Urothelium cell line (cell line): Measurements from ENCODE around the gene KCNJ18.
"Not testable (repeated sequence)": the region's sequence is repeated elsewhere in the genome, so short reads cannot be mapped to it uniquely, and the experiment has no call there.

Experiments
- DNase-seq: peaks from one replicate; pipeline ENCODE4 v3.0.0; 2011; ENCODE audit warnings: low spot score, mixed read lengths
- FAIRE-seq: peaks from 2 replicates; lab custom pipeline; 2011; peaks lifted over from hg19 to GRCh38; lab: Jason Lieb, UNC

Gene KCNJ18

DNA sequence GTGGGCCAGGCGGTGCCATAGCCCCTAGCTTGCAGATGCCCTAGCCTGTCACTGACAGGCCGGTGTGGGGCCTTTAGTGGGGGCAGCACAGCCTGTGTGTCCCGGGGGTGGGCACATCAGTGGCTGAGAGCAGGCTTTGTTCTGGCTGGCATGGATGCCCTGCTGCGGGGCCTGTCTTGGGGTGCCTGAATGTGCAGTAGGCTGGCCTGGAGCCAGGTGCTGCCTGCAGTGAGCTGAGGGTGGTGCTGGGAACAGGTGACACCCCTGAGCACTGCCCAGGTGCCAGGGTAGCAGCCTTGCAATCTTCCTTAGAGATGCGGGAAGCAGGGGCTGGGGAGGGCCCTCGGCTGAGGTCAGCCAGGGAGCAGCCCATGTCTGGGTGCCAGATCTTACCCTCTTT lies 8.8 kb downstream of the KCNJ18 start:
- DNase-seq, FAIRE-seq: not testable (repeated sequence)

DNA sequence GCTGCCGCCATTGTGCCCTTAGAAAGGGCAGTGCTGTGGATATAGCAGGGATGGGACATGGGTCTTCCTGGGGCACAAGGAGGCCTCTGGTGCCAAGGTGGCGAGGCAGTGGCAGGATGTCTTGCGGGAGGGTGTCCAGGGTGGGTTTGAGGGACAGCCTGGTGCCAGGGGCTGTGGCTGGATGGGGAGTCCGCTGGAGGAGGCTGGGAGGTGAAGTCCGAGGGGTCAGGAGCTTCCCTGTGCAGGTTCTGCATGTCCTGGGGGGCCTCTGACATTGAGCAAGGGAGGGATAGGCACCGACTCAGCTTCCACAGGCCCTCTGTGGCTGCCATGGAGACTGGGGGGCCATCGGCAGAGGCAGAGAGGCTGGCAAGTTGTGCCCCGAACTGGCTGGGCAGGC lies 9.7 kb downstream of the KCNJ18 start:
- FAIRE-seq: not testable (repeated sequence)

DNA sequence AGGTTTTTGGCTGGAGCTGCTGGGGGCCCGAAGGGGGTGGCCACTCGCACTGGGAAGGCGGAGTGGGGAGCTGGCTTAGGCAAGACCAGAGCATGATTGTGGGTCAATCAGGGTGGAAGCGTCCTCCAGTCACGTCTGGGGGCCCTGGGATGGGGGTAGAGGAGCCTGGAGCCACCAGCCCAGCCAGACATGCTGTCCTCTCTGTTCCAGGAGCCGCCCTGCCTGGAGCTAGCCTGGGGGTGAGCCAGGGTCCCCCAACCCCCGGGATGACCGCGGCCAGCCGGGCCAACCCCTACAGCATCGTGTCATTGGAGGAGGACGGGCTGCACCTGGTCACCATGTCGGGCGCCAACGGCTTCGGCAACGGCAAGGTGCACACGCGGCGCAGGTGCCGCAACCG lies 10.2 kb downstream of the KCNJ18 start:
- FAIRE-seq, DNase-seq: not testable (repeated sequence)

More for the DNA sequence above, 9.7 kb downstream of the KCNJ18 start:
- DNase-seq: not testable (repeated sequence)

DNA sequence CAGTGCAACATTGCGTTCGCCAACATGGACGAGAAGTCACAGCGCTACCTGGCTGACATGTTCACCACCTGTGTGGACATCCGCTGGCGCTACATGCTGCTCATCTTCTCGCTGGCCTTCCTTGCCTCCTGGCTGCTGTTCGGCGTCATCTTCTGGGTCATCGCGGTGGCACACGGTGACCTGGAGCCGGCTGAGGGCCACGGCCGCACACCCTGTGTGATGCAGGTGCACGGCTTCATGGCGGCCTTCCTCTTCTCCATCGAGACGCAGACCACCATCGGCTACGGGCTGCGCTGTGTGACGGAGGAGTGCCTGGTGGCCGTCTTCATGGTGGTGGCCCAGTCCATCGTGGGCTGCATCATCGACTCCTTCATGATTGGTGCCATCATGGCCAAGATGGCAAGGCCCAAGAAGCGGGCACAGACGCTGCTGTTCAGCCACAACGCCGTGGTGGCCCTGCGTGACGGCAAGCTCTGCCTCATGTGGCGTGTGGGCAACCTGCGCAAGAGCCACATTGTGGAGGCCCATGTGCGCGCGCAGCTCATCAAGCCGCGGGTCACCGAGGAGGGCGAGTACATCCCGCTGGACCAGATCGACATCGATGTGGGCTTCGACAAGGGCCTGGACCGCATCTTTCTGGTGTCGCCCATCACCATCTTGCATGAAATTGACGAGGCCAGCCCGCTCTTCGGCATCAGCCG lies 10.8 kb downstream of the KCNJ18 start:
- FAIRE-seq, DNase-seq: not testable (repeated sequence)

DNA sequence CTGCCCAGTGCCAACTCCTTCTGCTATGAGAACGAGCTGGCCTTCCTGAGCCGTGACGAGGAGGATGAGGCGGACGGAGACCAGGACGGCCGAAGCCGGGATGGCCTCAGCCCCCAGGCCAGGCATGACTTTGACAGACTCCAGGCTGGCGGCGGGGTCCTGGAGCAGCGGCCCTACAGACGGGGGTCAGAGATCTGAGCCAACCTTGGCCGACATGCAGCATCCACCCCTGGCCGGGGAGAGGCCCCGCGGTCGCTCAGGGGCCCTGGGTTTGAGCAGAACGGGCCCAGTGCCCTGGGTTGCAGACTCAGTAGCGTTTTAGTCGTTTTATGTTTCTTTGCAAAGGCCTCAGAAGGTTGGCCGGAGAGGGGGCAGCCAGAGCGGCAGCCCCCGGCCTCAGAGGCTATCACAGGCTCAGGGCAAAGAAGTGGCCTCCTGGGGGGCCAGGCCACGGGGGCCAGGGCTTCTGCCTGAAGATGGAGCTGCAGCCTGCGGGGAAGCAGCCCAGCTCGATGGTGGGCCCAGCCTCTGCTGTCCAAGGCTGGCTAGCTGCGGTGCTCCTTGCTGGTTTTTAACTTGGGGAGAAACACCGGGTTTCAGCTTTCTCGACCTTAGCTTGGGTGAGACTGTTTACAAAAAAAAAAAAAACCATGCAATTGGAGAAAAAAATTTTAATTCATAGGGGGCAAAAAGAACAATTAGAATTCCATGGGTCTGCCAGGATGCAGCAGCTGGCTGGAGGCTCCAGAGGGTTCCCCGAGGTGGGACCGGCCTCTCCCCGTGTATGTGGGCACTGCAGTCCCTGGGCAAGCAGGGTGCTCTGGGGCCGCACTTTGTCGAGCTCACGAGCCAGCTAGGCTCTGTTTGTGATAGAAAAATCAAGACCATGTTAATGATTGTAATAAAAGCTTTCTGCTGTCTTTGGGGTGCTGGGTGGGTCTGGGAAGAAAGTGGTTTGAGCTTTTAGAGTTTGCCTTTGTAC lies 11.9 kb downstream of the KCNJ18 start:
- not testable (repeated sequence) for DNase-seq, FAIRE-seq

DNA sequence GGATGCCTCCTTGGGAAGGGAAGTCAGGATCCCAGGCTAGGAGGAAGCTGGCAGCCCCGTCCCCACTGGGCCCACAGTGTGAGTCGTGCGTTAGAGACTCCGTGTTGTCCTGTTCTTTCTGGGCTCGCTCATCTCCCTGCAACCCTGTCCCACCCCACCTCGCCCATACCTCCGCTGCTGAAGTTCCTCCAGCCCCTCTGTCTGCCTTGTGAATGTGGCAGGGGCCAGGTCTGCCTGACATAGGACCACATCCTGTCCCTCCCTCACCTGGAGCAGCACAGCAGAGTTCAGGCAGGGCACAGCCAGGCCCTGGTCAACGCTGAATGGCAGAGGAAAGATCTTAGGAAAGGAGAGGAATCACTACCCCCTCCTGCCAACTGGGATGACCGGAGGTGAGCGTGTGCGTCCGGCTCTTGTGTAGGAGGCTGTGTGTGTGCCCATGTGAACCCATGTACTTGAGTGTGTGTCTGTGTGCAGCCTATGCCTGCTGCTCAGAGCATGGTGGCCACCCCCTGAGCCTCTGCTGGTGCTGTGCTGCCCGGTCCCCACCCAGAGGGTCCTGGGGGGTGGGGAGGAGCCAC lies 12.8 kb downstream of the KCNJ18 start:
- FAIRE-seq (no peak), DNase-seq (no peak)

DNA sequence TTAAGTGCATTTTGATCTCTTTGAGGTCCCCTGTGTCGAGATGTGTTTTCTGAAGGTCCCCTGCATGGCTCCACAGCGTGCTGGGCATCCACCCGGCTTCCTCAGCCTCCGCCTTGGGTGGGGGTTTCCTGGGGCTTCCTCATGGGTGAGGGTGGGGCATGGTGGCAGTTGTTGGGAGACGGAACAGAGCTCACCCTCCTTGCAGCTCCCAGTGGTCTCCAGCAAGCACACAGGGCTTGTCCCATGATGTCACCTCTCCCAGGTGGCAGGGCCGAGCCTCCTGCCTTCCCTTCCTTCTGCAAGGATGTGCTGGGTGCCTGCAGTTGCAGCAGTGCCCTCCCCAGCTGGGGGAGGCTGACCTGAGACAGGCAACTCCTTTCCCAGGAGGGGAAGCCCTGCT lies 13.4 kb downstream of the KCNJ18 start:
- FAIRE-seq, DNase-seq: not testable (repeated sequence)

DNA sequence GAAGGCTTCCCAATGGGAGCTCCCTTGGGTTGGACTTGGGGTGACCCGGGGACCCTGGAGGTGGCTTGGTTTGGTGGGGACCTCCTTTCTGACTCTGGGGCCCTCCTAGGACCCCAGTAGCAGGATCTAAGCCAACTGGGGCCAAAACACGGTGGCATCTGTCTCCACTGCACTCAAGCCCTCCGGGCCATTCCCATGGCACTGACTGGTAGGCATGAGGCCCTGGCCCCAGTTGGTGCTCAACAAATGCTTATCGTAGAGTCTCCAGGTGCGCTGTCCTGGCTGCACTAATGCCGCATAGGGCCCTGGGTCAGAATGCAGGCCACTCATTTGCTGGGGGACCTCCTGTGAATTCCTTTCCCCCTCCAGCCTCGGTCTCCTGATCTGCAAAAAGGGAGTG lies 14.2 kb downstream of the KCNJ18 start:
- FAIRE-seq, DNase-seq: not testable (repeated sequence)

DNA sequence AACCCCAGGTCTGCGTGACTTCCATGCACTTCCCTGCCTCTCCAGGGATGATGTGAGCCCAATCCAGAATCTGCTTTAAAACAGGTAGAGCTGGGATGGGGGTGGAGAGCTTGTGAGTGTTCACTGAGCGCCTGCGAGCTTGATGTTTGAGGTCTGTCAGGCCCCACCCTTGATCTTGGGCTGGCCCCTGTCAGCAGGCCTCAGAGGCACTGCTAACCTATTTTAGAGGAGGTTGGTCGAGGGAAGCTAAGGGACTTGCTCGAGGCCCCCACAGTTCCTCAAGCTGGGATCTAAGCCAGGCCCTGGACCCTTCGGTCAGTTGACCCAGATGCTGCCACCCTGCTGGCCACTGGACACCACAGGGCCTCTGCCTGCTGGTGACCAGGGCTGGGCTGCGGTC lies 14.8 kb downstream of the KCNJ18 start:
- DNase-seq, FAIRE-seq: not testable (repeated sequence)

DNA sequence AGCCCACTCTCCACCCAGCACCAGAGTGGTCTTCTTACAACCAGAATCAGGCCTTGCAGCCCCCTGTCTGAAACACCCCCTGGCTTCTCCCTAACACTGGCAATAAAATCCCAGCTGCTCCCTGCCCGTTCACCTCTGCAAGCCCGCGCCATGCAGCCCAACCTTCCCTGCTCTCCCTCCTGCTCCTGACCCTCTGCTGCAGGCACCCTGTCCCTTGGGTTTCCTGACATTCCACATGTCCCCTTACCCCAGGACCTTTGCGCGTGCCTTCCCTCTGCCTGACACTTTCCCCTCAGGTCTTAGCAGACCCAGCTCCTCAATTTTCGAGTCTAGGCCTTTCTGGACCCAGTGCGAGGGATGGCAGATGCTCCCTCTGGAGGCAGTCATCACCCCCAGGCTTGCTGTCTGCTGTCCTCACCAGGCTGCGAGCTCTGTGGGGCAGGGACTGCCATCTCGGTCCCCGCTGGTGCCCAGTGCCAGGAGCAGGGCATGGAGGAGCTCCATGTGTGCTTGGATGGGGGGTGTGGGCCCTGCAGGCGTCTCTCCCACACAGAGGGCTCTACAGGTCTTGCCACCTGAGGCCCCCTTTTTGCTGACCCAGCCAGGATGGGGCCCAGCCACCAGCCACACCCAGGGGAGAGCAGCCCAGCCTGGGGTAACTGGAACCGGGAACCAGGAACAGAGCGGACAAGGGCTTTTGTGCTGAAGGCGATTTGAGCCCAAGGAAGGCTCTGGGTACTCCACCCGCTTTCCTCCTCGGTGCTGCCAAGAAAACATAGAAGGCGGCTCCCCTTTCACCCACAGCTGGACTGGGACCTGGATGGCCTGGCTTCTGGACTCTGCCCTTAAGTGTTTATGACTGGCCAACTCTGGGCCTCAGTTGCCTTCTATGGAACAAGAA lies 15.6 kb downstream of the KCNJ18 start:
- not testable (repeated sequence) for FAIRE-seq, DNase-seq

DNA sequence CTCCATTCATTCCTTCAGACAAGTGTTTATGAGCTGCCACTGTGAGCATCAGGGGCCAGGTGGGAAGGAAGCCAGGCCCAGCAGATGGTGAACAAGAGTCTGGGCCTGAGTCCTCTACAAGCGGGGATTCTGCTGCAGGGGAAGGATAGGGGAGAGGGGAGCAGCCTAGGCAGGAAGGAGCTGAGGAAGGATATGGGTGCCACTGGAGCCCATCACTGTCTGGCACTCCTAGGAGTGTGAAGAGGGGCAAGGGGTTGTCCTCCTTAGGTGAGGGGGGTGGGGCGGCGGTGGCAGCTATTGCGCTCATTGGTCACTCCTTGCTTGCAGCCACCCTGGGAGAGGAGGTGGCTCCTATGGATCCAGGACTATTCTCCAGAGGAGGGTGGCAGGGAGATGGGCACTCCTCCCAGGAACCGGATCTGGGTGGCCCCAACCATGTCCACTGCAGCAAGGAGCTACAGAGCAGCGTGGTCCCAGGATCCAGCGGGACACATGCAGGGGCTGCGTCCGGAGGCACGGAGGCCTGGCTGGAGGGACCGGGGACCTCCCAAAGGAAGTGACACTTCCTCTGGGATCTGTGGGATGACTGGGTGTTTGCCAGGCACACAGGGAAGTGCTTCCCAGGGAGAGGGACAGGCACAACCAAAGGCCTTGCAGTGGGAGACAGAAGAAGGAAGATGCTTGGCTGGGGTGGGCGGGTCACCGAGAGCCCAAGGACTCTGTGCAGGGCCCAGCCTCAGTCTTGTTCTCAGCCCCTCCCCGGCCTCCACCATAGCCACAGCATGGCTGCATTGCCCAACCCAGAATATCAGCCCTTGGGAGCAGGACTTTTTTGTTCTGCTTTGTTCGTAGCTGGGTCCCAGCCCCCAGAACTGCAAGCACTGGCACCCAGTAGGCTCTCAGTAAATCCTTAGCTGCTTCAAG lies 16.6 kb downstream of the KCNJ18 start:
- not testable (repeated sequence) for DNase-seq, FAIRE-seq

DNA sequence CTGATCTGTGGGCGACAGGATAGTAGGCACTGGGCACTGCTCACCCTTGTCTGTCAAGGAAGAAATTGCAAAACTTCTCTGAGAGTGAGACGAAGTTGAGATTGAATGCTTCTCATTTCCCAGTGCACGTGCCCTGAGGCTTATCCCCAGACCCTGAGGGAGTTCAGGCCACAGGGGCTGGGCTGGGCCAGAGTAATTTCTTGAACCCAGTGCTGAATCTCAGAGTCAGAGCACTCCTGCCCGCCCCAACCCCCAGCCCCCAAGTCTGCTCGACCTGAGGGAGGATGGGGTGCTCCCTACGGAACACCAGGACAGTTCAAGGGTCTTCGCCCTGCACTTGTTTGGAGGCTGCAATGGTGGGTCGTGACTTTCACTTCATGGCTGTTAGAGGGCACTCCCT lies 17.7 kb downstream of the KCNJ18 start:
- not testable (repeated sequence) for DNase-seq, FAIRE-seq

DNA sequence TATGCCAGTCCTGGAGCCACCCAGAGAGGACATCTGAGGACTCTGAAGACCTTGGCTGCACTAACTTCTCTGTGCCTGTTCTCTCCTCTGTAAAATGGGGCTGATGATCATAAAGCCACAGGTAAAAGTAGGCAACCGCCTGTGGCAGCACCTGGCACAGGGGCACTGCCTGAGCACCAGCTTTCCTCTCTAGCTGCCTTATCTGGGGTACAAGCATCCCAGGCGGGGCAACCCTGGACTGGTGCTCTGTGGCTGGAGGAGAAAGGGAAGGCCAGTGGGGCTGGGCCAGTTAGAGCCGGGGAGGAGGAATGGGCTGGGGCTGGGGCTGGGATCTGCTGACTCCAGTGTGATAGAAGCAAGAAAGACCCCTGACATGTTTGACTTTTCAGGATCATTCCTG lies 18.2 kb downstream of the KCNJ18 start:
- FAIRE-seq, DNase-seq: not testable (repeated sequence)

DNA sequence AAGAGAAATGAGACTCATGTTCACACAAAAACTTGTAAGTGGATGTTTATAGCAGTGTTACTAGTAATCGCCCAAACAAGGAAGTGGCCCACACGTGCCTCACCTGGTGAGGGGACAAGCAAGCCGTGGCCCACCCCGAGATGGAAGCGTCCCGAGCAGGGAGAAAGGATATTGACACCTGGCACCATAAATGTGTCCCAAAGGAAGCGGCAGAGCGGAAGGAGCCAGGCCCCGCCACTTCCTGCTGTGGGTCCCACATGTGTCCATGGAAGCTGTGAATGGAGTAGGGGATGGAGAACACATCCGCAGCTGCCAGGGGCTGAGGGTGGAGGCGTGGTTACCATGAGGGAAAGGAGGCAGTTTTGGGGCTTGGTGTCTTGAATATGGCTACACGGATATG lies 18.9 kb downstream of the KCNJ18 start:
- DNase-seq (no peak), FAIRE-seq (no peak)

DNA sequence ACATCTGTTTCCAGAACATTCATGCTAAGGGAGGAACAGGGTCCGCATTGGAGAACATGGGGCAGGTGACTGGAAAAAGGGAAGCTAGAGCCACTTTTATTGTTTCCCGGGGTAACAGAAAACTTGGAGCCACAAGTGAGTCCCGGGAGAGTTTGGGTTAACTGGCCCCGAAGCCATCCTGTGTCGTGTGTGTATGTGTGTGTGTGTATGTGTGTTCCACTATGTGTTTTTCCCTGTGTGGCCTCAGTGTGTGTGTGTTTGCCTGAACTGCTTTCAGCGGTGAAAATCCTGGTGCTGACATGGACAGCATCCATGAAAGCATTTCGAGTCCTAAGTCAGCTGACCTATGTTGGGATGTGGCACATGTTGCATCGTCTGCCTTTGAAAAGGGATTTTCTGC lies 20.7 kb downstream of the KCNJ18 start:
- not testable (repeated sequence) for FAIRE-seq

DNA sequence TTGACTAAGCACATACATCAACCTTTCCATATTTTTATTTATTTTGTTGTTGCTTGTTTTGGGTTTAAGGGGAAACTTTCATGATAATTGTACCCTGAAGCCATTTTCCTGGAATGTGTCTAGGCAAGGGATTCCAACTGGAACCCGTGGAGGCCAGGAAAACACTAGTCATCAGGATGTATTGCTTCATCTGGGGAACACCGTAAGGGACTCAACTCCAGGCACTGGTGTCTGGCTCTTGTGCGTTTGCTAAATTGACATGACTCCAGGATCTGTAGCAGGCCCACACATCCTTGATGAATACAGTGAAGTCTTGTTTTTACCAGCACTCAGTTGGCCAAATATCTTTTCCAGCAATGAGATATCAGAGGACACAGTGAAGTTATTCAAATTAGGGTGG lies 21.3 kb downstream of the KCNJ18 start:
- DNase-seq, FAIRE-seq: not testable (repeated sequence)

More for the DNA sequence above, 20.7 kb downstream of the KCNJ18 start:
- DNase-seq: not testable (repeated sequence)

DNA sequence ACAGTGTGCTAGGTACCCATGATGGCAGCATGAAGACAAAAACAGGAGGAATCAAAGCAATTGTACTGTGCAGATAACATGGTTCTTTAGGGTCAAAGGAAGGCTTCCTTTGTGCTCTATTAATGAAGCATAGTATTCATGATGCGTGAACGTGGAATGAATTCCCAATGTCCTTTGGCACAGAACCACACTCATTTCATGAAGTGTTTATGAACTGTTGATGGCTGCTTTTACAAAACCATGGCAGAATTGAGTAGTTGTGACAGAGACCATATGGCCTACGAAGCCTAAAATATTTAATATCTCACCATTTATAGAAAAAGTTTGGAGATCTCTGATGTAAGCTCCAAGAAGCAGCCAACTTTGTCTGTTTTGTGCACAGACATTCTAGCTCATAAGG lies 22.4 kb downstream of the KCNJ18 start:
- not testable (repeated sequence) for FAIRE-seq, DNase-seq

DNA sequence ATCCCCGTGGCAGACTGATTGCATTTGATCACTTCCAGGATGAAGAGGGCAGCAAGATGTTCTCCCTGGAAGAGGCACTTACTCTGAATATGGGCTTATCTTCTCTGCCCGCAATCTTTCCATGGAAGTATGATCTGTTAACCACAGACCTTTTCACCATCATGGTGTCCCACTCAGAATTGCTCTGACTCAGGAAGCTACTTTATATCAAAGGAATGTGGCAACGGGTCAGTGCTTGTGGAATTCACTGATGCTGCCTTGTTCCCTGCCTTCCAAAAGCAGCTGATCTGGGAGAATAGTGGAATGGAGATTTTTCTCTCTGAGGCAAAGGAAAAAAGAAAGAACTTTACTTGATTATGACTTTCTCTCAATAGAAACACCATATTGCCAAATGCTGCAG lies 23.6 kb downstream of the KCNJ18 start:
- not testable (repeated sequence) for FAIRE-seq, DNase-seq

DNA sequence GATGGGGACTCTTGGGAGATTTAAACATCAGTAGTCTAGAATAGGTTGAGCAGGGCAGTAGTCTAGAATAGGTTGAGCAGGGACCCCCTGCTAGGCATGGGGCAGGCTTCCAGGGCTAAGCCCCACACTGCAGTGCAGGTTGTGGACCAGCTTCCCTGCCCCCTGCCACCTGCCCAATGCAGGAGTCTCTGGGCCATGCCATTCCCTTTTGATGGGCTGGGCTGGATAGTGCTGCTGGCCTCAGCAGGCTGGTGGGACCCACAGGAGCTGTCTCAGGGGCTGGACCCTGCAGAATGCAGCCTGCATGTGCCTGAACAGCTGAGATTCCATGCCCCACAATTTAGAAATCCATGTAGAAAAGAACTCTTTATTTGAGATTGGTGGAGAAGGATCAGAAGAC lies 26.6 kb downstream of the KCNJ18 start:
- FAIRE-seq, DNase-seq: not testable (repeated sequence)
